Neural progenitor cell (in vitro differentiated cells): ENCODE data around the gene MAP2K5. TPM values are rescaled to one million over a fixed set of nuclear protein-coding genes. Genes with fewer than 3 reads are reported as not detected.

Source experiments
- DNase-seq: peaks from one replicate; pipeline ENCODE4 v3.0.0-alpha.2; 2016; ENCODE audit warnings: low spot score
- H2AFZ ChIP-seq: fragments of 200-600 bp; sonication (generic); replicated peaks from 2 replicates; pipeline ENCODE4 v1.6.1; 2016; ENCODE audit warnings: antibody characterized with exemption
- H3F3A ChIP-seq: fragments of 200-600 bp; sonication (generic); 2 replicates; pipeline ENCODE4 v1.6.1; 2016; ENCODE audit warnings: antibody characterized with exemption, low read depth
- H3K27ac ChIP-seq: fragments of 200-600 bp; sonication (generic); 2 replicates; pipeline ENCODE4 v1.5.1; 2016; ENCODE audit warnings: mild to moderate bottlenecking
- H3K27me3 ChIP-seq: fragments of 200-600 bp; sonication (generic); 2 replicates; pipeline ENCODE4 v1.6.1; 2016; ENCODE audit warnings: mild to moderate bottlenecking, moderate library complexity
- H3K36me3 ChIP-seq: fragments of 200-600 bp; sonication (generic); 2 replicates; pipeline ENCODE4 v1.5.1; 2016
- H3K4me1 ChIP-seq: fragments of 200-600 bp; sonication (generic); 2 replicates; pipeline ENCODE4 v1.6.1; 2016; ENCODE audit warnings: mixed run types
- H3K4me2 ChIP-seq: fragments of 200-600 bp; sonication (generic); 2 replicates; pipeline ENCODE4 v1.6.1; 2016
- H3K4me3 ChIP-seq: fragments of 200-600 bp; sonication (generic); 2 replicates; pipeline ENCODE4 v1.5.1; 2016
- H3K79me2 ChIP-seq: fragments of 200-600 bp; sonication (generic); 2 replicates; pipeline ENCODE4 v1.6.1; 2016; ENCODE audit warnings: low read depth
- H3K9ac ChIP-seq: fragments of 200-600 bp; sonication (generic); 2 replicates; pipeline ENCODE4 v1.6.1; 2016
- H3K9me3 ChIP-seq: fragments of 200-600 bp; sonication (generic); 2 replicates; pipeline ENCODE4 v1.5.1; 2016; ENCODE audit warnings: low read depth
- H4K20me1 ChIP-seq: fragments of 200-600 bp; sonication (generic); 2 replicates; pipeline ENCODE4 v1.6.1; 2016; ENCODE audit warnings: low read depth
- H3K27ac Mint-ChIP-seq: 3 replicates; pipeline ENCODE4 v1.8.0; 2021; ENCODE audit warnings: mixed read lengths
- H3K27me3 Mint-ChIP-seq: 2 replicates; pipeline ENCODE4 v1.8.0; 2022; ENCODE audit warnings: low read depth, mild to moderate bottlenecking, inconsistent platforms, moderate library complexity, mixed read lengths; ENCODE audit not compliant: insufficient read depth
- H3K36me3 Mint-ChIP-seq: 3 replicates; pipeline ENCODE4 v1.8.0; 2021; ENCODE audit warnings: mixed read lengths
- H3K4me1 Mint-ChIP-seq: 3 replicates; pipeline ENCODE4 v1.8.0; 2021; ENCODE audit warnings: mixed read lengths
- H3K4me3 Mint-ChIP-seq: 3 replicates; pipeline ENCODE4 v1.8.0; 2021; ENCODE audit warnings: mild to moderate bottlenecking, moderate library complexity, mixed read lengths
- H3K9me3 Mint-ChIP-seq: 3 replicates; pipeline ENCODE4 v1.8.0; 2020; ENCODE audit warnings: mixed read lengths
- CTCF ChIP-seq: fragments of 200-600 bp; sonication (generic); IDR thresholded peaks from 2 replicates; pipeline ENCODE4 v1.5.1; 2017; ENCODE audit warnings: antibody characterized with exemption, mild to moderate bottlenecking
- EZH2 ChIP-seq: fragments of 200-600 bp; sonication (generic); IDR thresholded peaks from 2 replicates; pipeline ENCODE4 v1.6.1; 2017; ENCODE audit warnings: antibody characterized with exemption, mild to moderate bottlenecking, moderate library complexity
- EZH2phosphoT487 ChIP-seq: fragments of 200-600 bp; sonication (generic); IDR thresholded peaks from 2 replicates; pipeline ENCODE4 v1.6.1; 2017; ENCODE audit warnings: antibody characterized with exemption
- total RNA-seq: library from RNA; depleted of rRNA; stranded (reverse); fragments of >200 nt; gene quantifications from 2 replicates; pipeline ENCODE4 v1.2.3, GENCODE V29; 2015; ENCODE audit warnings: low replicate concordance

The MAP2K5 gene
- total RNA-seq, 1 donor from 2014 or later: 17.2 TPM

GRCh38 chr15:67736810-67737209 is 194.3 kb downstream of the MAP2K5 start:
- Histone ChIP-seq H3K27me3 (no peaks in the 10 kb centered on the region), H3K4me2 (no peak overlapping the region), H3K9me3 (no peaks in the 10 kb centered on the region), H3K9ac (no peak overlapping the region), H3K36me3 (no peaks in the 10 kb centered on the region), H2AFZ (no peak overlapping the region), H3K27ac (no peak overlapping the region), H3F3A (no peaks in the 10 kb centered on the region), H3K79me2 (no peaks in the 10 kb centered on the region), H3K4me1 (peaks cover 10% of the 10 kb centered on the region), H3K4me3 (no peak overlapping the region), H4K20me1 (no peaks in the 10 kb centered on the region)
- no peak overlapping the region for H3K4me3 Mint-ChIP-seq
- TF ChIP-seq EZH2: no peak
- no peak for TF ChIP-seq CTCF
- no peak for TF ChIP-seq EZH2phosphoT487
- no peak for DNase-seq
- peaks cover 2% of the 10 kb centered on the region for H3K36me3 Mint-ChIP-seq
- no peaks in the 10 kb centered on the region for H3K27me3 Mint-ChIP-seq
- H3K9me3 Mint-ChIP-seq: no peaks in the 10 kb centered on the region
- H3K27ac Mint-ChIP-seq: no peak overlapping the region
- H3K4me1 Mint-ChIP-seq: peaks cover 11% of the 10 kb centered on the region

- Histone ChIP-seq H3K4me3 (no peak overlapping the region), H3K9me3 (no peaks in the 10 kb centered on the region), H3K27ac (no peak overlapping the region), H3F3A (no peaks in the 10 kb centered on the region), H2AFZ (no peak overlapping the region), H3K36me3 (no peaks in the 10 kb centered on the region), H3K27me3 (no peaks in the 10 kb centered on the region), H4K20me1 (no peaks in the 10 kb centered on the region), H3K9ac (no peak overlapping the region), H3K4me2 (no peak overlapping the region), H3K79me2 (no peaks in the 10 kb centered on the region), H3K4me1 (peaks cover 4% of the 10 kb centered on the region)
- no peaks in the 10 kb centered on the region for H3K9me3 Mint-ChIP-seq
- TF ChIP-seq EZH2phosphoT487: no peak
- TF ChIP-seq EZH2: no peak
- TF ChIP-seq CTCF: no peak
- peaks cover 2% of the 10 kb centered on the region for H3K36me3 Mint-ChIP-seq
- H3K4me1 Mint-ChIP-seq: peaks cover 7% of the 10 kb centered on the region
- DNase-seq: no peak
- H3K4me3 Mint-ChIP-seq: no peak overlapping the region
- H3K27ac Mint-ChIP-seq: no peak overlapping the region
- no peaks in the 10 kb centered on the region for H3K27me3 Mint-ChIP-seq
These were observed 195.6 kb downstream of the MAP2K5 start for GRCh38 chr15:67738056-67738455.

DNA sequence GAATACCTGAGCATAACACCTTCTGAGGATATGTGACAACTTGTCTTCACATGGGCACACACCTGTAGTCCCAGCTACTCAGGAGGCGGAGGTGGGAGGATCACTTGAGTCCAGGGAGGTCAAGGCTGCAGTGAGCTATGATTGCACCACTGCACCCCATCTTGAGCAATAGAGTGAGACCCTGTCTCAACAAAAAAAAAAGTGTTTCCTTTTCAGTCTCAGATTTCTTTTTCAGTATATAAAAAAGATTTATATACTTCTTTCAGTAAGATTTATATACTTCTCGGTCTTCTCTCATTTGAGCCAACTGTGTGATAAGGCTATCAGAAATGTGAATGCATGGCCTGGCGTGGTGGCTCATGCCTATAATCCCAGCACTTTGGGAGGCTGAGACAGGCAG is 197.9 kb downstream of the MAP2K5 start:
- Histone ChIP-seq H3K36me3 (no peaks in the 10 kb centered on the region), H2AFZ (no peak overlapping the region), H3K9ac (no peak overlapping the region), H3K27me3 (no peaks in the 10 kb centered on the region), H3K79me2 (no peaks in the 10 kb centered on the region), H3K4me2 (no peak overlapping the region), H3F3A (no peaks in the 10 kb centered on the region), H3K27ac (no peak overlapping the region), H3K4me1 (no peaks in the 10 kb centered on the region), H3K4me3 (no peak overlapping the region), H4K20me1 (no peaks in the 10 kb centered on the region), H3K9me3 (no peaks in the 10 kb centered on the region)
- no peaks in the 10 kb centered on the region for H3K9me3 Mint-ChIP-seq
- no peaks in the 10 kb centered on the region for H3K27me3 Mint-ChIP-seq
- TF ChIP-seq CTCF (no peak), EZH2 (no peak), EZH2phosphoT487 (no peak)
- H3K27ac Mint-ChIP-seq: no peak overlapping the region
- H3K4me1 Mint-ChIP-seq: no peaks in the 10 kb centered on the region
- peaks cover 2% of the 10 kb centered on the region for H3K36me3 Mint-ChIP-seq
- no peak for DNase-seq
- no peak overlapping the region for H3K4me3 Mint-ChIP-seq

GRCh38 chr15:67741308-67741707 is 198.8 kb downstream of the MAP2K5 start:
- Histone ChIP-seq H3K79me2 (no peaks in the 10 kb centered on the region), H3K4me1 (no peaks in the 10 kb centered on the region), H3K27me3 (no peaks in the 10 kb centered on the region), H3F3A (no peaks in the 10 kb centered on the region), H3K4me3 (no peak overlapping the region), H3K9me3 (no peaks in the 10 kb centered on the region), H4K20me1 (no peaks in the 10 kb centered on the region), H3K9ac (no peak overlapping the region), H2AFZ (no peak overlapping the region), H3K27ac (no peak overlapping the region), H3K4me2 (no peak overlapping the region), H3K36me3 (no peaks in the 10 kb centered on the region)
- TF ChIP-seq EZH2 (no peak), CTCF (no peak), EZH2phosphoT487 (no peak)
- Mint-ChIP-seq H3K4me1 (no peaks in the 10 kb centered on the region), H3K27me3 (no peaks in the 10 kb centered on the region), H3K4me3 (no peak overlapping the region), H3K36me3 (peaks cover 2% of the 10 kb centered on the region), H3K9me3 (no peaks in the 10 kb centered on the region), H3K27ac (no peak overlapping the region)
- DNase-seq: no peak
